ENCODE results near the gene CHI3L2.

Gene CHI3L2

DNA sequence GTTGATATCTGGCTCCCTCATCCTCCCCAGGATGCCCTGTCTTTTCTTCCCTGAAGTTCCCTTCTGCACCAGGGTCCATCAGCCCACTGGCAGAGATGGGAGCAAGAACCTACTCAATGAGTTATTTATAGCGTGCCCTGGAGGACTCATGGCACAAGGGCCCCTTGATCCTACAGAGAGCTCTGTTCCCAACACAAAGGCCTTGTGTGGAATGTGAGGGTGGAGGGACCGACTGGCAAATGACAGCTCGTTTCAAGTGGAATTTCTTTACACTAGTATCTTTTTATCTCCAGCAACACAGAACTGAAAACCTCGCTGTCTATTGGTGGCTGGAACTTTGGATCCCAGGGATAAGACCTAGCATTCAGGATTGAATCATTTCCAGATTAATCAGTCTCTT, 22.4 kb downstream of the CHI3L2 start:
- TF ChIP-seq SIN3A (IDR thresholded peaks at IDR 0.05; ENCODE audit: borderline replicate concordance, insufficient read depth, low read length) = no peak
- TF ChIP-seq, protein P1, sequence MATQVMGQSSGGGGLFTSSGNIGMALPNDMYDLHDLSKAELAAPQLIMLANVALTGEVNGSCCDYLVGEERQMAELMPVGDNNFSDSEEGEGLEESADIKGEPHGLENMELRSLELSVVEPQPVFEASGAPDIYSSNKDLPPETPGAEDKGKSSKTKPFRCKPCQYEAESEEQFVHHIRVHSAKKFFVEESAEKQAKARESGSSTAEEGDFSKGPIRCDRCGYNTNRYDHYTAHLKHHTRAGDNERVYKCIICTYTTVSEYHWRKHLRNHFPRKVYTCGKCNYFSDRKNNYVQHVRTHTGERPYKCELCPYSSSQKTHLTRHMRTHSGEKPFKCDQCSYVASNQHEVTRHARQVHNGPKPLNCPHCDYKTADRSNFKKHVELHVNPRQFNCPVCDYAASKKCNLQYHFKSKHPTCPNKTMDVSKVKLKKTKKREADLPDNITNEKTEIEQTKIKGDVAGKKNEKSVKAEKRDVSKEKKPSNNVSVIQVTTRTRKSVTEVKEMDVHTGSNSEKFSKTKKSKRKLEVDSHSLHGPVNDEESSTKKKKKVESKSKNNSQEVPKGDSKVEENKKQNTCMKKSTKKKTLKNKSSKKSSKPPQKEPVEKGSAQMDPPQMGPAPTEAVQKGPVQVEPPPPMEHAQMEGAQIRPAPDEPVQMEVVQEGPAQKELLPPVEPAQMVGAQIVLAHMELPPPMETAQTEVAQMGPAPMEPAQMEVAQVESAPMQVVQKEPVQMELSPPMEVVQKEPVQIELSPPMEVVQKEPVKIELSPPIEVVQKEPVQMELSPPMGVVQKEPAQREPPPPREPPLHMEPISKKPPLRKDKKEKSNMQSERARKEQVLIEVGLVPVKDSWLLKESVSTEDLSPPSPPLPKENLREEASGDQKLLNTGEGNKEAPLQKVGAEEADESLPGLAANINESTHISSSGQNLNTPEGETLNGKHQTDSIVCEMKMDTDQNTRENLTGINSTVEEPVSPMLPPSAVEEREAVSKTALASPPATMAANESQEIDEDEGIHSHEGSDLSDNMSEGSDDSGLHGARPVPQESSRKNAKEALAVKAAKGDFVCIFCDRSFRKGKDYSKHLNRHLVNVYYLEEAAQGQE (IDR thresholded peaks at IDR 0.05; ENCODE audit: insufficient read depth in 1 of 2, low read depth in 2 of 2, low read length in 2 of 2) = no peak
- no peak for TF ChIP-seq POLR2AphosphoS5 (IDR thresholded peaks at IDR 0.05; ENCODE audit: low read depth, low read length)
- TF ChIP-seq TAF1 (IDR thresholded peaks at IDR 0.05; ENCODE audit: borderline replicate concordance, insufficient read depth, low read length) = no peak

DNA sequence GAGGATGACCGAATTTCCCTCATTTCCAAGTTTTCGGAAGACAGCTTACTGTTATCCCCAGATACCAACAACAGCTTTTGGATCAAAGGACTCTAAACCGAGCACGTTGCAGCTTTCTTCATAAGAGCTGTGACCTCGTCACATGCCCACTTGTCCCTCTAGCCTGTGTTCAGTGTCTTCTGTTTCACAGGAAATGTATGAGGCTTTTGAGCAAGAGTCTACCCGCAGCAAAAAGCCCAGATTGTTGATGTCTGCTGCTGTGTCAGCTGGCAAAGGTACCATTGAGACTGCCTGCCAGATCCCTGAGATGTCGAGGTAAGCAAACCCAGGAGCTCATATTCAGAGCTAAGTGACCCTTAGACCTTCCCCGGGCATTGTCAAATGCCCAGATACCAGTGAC, 24.1 kb downstream of the CHI3L2 start:
- TF ChIP-seq SIN3A (IDR thresholded peaks at IDR 0.05; ENCODE audit: borderline replicate concordance, insufficient read depth, low read length) (no peak), FOXP2 (optimal IDR thresholded peaks at IDR 0.05; ENCODE audit: borderline replicate concordance, extremely low read depth, extremely low read length, insufficient read depth) (no peak), TAF1 (IDR thresholded peaks at IDR 0.05; ENCODE audit: borderline replicate concordance, insufficient read depth, low read length) (no peak), POLR2AphosphoS5 (IDR thresholded peaks at IDR 0.05; ENCODE audit: low read depth, low read length) (no peak)
- TF ChIP-seq, protein P1 (IDR thresholded peaks at IDR 0.05; ENCODE audit: insufficient read depth in 1 of 2, low read depth in 2 of 2, low read length in 2 of 2) = no peak

DNA sequence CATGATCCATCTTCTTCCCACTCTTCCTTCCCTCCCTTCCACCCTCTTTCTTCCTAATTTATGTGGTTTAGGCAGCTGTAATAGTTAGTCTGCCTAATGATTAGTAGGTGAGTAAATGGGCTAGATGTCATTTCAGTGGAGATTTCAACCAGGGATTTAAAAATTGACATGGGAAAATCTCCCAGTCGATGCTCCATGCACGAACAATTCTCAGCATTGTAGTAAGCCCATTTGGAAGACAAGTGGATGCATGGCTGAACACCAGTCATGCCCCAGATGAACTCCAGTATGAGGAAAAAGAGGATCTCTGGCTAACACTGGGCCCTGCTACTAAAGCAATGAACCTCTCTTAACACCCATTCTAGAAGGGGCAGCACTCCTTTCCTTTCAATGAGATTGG, 25.3 kb downstream of the CHI3L2 start:
- TF ChIP-seq FOXP2 (optimal IDR thresholded peaks at IDR 0.05; ENCODE audit: borderline replicate concordance, extremely low read depth, extremely low read length, insufficient read depth) (no peak), SIN3A (IDR thresholded peaks at IDR 0.05; ENCODE audit: borderline replicate concordance, insufficient read depth, low read length) (no peak), POLR2AphosphoS5 (IDR thresholded peaks at IDR 0.05; ENCODE audit: low read depth, low read length) (no peak), TAF1 (IDR thresholded peaks at IDR 0.05; ENCODE audit: borderline replicate concordance, insufficient read depth, low read length) (no peak)
- TF ChIP-seq, protein P1 (IDR thresholded peaks at IDR 0.05; ENCODE audit: insufficient read depth in 1 of 2, low read depth in 2 of 2, low read length in 2 of 2) = no peak

DNA sequence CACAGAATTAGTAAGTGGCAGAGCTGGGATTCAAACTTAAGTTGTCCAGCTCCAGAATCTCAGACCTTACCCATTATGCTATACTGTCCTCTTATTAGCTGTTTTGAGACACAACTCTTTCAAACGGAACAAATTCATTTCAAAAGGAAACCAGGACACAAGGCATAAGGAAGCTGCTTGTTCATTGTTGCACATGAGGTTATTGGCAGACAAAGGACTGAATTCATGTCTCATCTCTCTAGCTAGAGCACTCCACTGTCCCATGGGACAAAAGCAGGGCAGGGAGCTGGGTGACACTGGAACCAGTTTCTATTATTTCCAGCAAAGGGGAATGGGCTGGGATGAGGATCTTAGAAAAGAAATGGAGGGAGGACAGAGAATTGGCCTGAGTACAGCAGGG, 26.4 kb downstream of the CHI3L2 start:
- TF ChIP-seq TAF1 (IDR thresholded peaks at IDR 0.05; ENCODE audit: borderline replicate concordance, insufficient read depth, low read length) (no peak), SIN3A (IDR thresholded peaks at IDR 0.05; ENCODE audit: borderline replicate concordance, insufficient read depth, low read length) (no peak), POLR2AphosphoS5 (IDR thresholded peaks at IDR 0.05; ENCODE audit: low read depth, low read length) (no peak), FOXP2 (optimal IDR thresholded peaks at IDR 0.05; ENCODE audit: borderline replicate concordance, extremely low read depth, extremely low read length, insufficient read depth) (no peak)
- TF ChIP-seq, protein P1 (IDR thresholded peaks at IDR 0.05; ENCODE audit: insufficient read depth in 1 of 2, low read depth in 2 of 2, low read length in 2 of 2) = no peak
